HAP-1 (cell line): Measurements from ENCODE around the gene GAL3ST2.
"Not testable (repeated sequence)": the region's sequence is repeated elsewhere in the genome, so short reads cannot be mapped to it uniquely, and the experiment has no call there.

ENCODE experiments used
- DNase-seq, 2 experiments: peaks; one replicate each; pipeline ENCODE4 v3.0.0-alpha.2; 2016 to 2020; ENCODE audit warnings: low spot score in 2 of 2
- H3K27me3 ChIP-seq: fragments of 250-450 bp; sonication (Bioruptor Pico); 2 replicates; pipeline ENCODE4 v1.5.1; 2020; ENCODE audit warnings: low read depth, mild to moderate bottlenecking, moderate library complexity
- H3K36me3 ChIP-seq: fragments of 250-450 bp; sonication (Bioruptor Pico); replicated peaks from 2 replicates; pipeline ENCODE4 v1.5.1; 2020; ENCODE audit warnings: mild to moderate bottlenecking
- H3K4me1 ChIP-seq: fragments of 250-450 bp; sonication (Bioruptor Pico); 2 replicates; pipeline ENCODE4 v1.5.1; 2020; ENCODE audit warnings: mild to moderate bottlenecking
- H3K4me3 ChIP-seq: fragments of 250-450 bp; sonication (Bioruptor Pico); 2 replicates; pipeline ENCODE4 v1.5.1; 2020; ENCODE audit warnings: mild to moderate bottlenecking, moderate library complexity
- H3K9me3 ChIP-seq: fragments of 250-450 bp; sonication (Bioruptor Pico); 2 replicates; pipeline ENCODE4 v1.5.1; 2020; ENCODE audit warnings: mild to moderate bottlenecking, moderate library complexity
- in situ Hi-C: fragments of 300-500 bp; cut with MboI; formaldehyde crosslinking; loops from 3 replicates; pipeline ENCODE4 v1.14.3; 2020; ENCODE audit warnings: low sequenced_read_pairs, inconsistent platforms, mixed read lengths

GAL3ST2 gene

DNA sequence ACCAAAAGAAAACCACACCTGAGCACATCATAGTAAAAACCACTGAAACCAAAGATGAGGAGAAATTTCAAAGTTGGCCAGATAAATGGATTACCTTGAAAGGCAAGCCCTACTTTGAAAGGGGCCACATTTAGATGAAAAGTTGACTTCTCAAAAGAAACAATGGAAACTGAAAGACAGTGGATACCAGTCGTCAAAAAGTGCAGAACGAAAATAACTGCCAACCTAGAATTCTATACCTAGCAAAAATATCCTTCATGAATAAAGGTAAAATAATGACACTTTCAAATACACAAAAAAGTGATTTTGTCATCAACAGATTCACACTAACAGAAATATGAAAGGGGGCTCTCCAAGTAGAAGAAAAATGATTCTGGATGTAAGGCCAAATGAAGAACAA, 50.8 kb downstream of the GAL3ST2 start:
- Histone ChIP-seq H3K9me3 (peaks cover 8% of the 10 kb centered on the region), H3K4me1 (no peaks in the 10 kb centered on the region)
- in situ Hi-C loops, result no loop called here

DNA sequence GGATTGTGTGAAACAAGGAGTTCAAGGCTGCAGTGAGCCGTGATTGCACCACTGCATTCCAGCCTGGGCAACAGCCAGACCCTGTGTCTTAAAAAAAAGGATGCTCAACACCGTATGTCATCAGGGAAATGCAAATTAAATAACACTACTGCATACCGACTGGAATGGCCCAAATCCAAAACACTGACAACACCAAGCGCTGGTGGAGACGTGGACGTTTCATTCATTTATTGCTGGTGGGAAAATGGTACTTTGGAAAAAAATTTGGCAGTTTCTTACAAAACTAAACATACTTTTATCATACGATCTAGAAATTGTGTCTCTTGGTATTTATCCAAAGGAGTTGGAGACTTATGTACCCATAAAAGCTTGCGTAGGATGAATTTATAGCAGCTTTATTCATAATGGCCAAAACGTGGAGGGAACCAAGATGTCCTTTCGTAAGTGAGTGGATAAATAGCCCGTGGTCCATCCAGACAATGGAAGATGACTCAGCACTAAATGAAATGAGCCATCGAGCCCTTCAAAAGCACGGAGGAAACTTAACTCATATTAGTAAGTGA, 56.6 kb downstream of the GAL3ST2 start:
- no peaks in the 10 kb centered on the region for H3K36me3 ChIP-seq
- in situ Hi-C loops, result no loop called here

More for the DNA sequence above, 50.8 kb downstream of the GAL3ST2 start:
- H3K36me3 ChIP-seq, result no peaks in the 10 kb centered on the region
- no peak for DNase-seq
- no peaks in the 10 kb centered on the region for H3K27me3 ChIP-seq
- no peak overlapping the region for H3K4me3 ChIP-seq

DNA sequence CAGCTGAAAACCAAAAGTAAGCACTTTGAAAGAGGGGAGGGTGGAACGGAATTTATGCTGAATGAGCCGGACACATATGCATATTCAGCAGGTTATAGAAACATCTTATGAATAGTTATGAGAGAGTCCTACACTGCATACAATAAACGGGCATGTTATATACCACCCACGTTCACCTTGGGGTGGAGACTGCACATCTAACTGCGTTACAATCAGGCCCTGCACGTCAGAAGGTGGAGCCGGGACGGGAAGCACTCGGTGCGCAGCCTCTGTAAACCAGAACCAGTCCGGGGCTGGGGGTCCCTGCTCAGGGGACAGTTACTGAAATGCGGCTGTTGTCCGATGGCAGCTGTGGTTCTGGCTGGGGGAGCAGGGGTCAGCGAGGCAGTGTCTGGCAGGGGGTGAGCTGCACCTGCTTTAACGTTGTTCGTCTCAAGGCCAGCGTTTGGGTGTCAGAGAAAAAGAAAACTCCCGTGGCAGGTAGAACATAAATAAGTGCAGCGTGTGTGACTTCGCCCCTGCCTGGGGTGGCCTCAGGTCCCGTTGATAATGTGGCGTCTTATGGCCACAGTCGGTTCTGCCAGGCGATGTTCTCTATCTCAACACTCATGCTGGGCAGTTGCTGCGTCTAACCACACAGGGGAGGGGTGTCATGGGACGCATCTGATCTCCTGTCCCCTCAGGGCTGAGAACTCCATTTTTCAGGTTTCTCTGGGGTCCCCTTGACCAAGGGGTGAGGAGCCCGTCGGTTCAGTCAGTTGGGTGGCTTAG, 57.3 kb downstream of the GAL3ST2 start:
- H3K36me3 ChIP-seq, H3K4me1 ChIP-seq, H3K9me3 ChIP-seq, DNase-seq, in situ Hi-C loops, H3K27me3 ChIP-seq, H3K4me3 ChIP-seq: not testable (repeated sequence)

More for the DNA sequence above, 56.6 kb downstream of the GAL3ST2 start:
- Histone ChIP-seq H3K4me1 (peaks cover 6% of the 10 kb centered on the region), H3K27me3 (no peaks in the 10 kb centered on the region), H3K4me3 (no peak overlapping the region), H3K9me3 (no peaks in the 10 kb centered on the region)
- peak in 1 of 2 experiments; percentile 8 for DNase-seq

DNA sequence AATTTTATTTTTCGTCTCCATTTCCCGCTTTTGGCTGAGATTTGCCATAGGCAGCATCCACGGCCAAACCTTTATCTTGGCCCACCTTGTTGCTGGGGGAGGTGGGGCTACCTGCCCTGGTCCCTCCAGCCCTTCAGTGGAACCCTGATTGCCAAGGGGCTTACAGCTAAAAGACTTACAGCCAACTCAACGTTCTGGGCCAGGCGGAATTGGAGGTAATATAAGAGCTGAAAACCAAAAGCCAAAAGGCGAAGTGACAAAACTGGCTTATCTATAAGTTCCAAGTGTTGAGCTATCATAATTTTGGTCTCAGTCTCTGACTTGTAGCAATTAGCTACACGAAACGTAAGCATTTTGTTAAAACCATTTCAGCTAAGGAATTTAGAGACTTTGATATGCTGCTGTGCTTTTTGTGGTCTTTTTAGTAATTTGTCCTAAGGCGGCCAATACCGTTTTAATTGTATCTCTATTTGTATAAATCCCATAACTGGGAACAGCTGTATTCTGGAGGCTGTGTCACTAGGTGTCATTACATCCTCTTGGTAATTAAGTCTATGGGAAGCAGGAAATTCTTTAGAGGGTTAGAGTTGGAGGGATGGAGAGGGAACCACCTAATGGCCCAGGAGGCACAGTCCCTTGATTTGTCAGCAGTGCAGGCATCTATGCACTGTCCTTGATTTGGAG, 58.0 kb downstream of the GAL3ST2 start:
- in situ Hi-C loops, result no loop called here
- no peak overlapping the region for H3K4me3 ChIP-seq
- DNase-seq, result no peak
- peaks cover 6% of the 10 kb centered on the region for H3K4me1 ChIP-seq
- no peaks in the 10 kb centered on the region for H3K9me3 ChIP-seq
- H3K36me3 ChIP-seq, result no peaks in the 10 kb centered on the region
- H3K27me3 ChIP-seq, result no peaks in the 10 kb centered on the region

DNA sequence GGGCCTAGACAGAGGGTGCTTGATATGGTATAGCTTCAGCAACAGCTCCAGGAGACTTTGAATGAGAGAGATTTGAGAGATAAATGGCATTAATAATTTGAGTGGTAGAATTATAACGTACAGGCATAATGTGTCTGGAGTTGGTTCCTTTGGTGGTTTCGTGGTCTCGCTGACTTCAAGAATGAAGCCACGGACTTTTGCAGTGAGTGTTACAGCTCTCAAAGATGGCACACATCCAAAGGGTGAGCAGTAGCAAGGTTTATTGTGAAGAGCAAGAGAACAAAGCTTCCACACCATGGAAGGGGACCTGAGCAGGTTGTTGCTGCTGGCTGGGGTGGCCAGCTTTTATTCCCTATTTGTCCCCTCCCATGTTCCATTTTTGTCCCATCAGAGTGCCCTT, 59.0 kb downstream of the GAL3ST2 start:
- H3K27me3 ChIP-seq, result no peaks in the 10 kb centered on the region
- no peak for DNase-seq
- in situ Hi-C loops, result no loop called here

DNA sequence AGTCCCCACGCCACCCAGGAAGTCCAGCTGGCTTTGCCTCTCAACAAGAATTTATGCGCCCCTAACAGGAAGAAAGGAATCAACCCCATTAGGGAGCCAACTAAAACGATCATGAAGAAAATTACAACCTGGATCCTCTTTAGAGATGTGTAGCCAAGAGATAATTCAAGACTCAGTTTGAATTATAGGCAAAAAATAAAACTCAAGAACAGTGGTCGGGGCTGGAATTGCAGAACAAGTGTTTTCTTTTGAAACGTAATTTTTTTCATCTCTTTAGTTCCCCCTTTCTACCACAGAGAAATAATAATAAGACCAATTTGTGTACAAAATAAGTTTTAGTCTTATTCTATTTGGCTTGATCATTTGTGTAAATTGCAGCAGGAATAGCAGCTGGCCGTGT, 59.7 kb downstream of the GAL3ST2 start:
- H3K9me3 ChIP-seq, result no peaks in the 10 kb centered on the region
- peaks cover 6% of the 10 kb centered on the region for H3K4me1 ChIP-seq
- no peaks in the 10 kb centered on the region for H3K36me3 ChIP-seq
- DNase-seq, result no peak
- no peaks in the 10 kb centered on the region for H3K27me3 ChIP-seq
- in situ Hi-C loops, result no loop called here
- no peak overlapping the region for H3K4me3 ChIP-seq

More for the DNA sequence above, 59.0 kb downstream of the GAL3ST2 start:
- H3K4me3 ChIP-seq, result no peak overlapping the region
- peaks cover 6% of the 10 kb centered on the region for H3K4me1 ChIP-seq
- no peaks in the 10 kb centered on the region for H3K36me3 ChIP-seq
- H3K9me3 ChIP-seq, result no peaks in the 10 kb centered on the region

DNA sequence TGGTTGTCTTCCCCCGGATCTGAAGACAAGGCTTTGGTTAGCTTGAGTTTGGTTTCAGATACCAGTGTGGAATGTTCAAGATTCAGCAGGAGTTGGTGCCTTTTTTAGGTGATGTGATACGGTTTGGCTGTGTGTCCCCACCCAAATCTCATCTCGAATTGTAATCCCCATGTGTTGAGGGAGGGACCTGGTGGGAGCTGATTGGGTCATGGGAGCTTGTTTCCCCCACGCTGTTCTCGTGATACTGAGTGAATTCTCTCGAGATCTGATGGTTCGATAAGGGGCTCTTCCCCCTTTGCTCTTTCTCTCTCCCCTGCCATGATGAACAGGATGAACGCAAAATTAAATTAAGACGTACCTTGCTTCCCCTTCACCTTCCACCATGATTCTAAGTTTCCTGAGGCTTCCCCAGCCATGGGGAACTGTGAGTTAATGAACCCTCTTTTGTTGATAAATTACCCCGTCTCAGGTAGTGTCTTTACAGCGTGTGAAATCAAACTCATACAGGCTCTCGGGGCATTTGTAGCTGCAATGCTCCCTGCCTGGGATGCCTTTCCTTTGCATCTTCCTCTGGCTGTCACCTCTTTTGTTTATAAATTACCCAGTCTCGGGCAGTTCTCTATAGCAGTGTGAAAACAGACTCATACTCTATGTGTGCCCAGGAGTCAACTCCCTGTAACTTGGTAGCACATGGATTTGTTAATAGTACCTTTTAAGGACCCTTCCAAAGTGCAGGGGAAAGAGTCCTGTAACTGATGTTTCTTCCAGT, 60.8 kb downstream of the GAL3ST2 start:
- Histone ChIP-seq H3K27me3 (no peaks in the 10 kb centered on the region), H3K4me3 (no peak overlapping the region), H3K4me1 (peaks cover 6% of the 10 kb centered on the region), H3K36me3 (no peaks in the 10 kb centered on the region), H3K9me3 (no peaks in the 10 kb centered on the region)
- in situ Hi-C loops, result no loop called here
- no peak for DNase-seq

DNA sequence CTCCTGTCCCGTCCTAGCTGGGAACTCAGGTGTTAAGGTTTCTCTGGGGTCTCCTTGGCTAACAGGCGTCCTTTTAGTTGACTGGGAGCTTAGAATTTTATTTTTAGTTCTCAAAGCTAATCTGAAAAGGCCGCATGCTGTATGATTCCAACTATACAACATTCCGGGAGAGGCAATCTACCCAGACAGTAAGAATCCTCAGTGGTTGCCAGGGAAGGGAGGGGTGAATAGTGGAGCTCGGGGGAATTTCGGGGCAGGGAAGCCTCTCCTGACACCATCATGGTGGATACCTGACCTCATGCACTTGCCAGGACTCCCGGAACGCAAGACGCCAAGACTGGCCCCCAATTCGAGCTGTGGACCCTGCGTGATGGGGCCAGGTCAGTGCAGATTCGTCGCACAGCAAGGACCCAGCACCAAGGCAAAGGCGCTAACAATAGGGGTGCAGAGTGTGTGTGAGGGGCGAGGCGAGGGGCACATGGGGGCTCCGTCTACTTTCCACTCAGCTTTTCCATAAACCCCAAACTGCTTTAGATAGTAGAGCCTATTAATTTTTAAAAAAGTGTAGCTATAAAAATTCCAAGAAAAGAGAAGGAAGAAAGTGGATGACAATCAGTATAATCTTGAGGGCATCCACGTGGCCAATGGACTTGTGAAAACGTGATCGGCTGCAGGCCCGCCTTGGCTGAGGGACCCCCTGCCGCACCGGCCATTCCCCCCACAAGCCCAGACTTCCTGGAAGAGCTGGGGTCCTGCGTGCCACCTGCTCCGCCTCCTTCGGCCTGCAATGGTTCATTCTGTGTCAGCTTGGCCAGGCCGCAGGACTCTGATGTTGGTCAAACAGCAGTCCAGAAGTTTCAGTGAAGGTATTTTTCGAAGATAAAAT, 64.8 kb downstream of the GAL3ST2 start:
- Histone ChIP-seq H3K9me3 (no peaks in the 10 kb centered on the region), H3K36me3 (no peaks in the 10 kb centered on the region), H3K27me3 (no peaks in the 10 kb centered on the region), H3K4me3 (no peak overlapping the region), H3K4me1 (0 out of 2 replicates have a peak, but pooled peaks cover 2% of the 10 kb centered on the region)
- in situ Hi-C loops, result no loop called here
- DNase-seq, result no peak

DNA sequence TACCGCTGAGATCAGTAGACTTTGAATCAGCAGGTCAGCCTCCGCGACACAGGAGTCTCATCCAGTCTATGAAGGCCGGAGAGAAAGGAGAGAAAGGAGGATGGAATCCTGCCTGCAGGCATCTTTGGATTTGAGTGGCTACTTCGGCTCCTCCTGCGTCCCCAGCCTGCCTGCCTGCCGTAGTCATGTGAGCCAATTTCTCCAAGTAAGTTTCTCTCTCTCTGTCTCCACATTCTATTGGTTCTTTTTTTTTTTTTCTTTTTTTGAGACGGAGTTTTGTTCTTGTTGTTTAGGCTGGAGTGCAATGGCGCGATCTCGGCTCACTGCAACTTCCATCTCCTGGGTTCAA, 65.4 kb downstream of the GAL3ST2 start:
- Histone ChIP-seq H3K4me1 (0 out of 2 replicates have a peak, but pooled peaks cover 2% of the 10 kb centered on the region), H3K27me3 (no peaks in the 10 kb centered on the region), H3K9me3 (no peaks in the 10 kb centered on the region), H3K36me3 (no peaks in the 10 kb centered on the region), H3K4me3 (no peak overlapping the region)
- peak in 1 of 2 experiments; percentile 7 for DNase-seq
- in situ Hi-C loops, result no loop called here

DNA sequence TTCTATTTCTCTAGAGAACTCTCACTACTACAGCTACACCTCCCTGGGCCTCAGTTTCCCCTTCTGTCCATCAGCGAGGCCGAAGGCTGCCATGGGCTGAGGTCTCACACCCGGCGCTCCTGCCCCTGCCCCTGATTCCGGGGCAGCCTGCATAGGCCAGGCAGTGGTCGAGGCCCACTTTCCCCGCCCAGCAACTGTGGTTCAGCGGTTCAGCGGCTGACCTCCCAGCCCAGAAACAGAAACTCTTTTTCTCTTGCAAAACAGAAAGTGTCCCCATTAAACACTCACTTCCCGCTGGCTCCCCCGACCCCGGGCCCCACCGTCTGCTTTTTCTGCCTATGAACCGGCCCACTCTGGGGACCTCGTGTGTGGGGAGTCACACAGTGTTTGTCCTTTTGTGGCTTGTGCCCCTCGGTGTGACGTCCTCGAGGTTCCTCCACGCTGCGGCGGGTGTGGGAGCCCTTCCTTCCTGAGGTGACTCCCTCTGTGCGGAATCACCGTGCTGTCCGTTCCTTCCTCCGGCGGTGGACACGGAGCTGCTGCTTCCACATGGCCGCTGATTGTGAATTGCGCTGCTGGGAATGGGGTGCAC, 66.1 kb downstream of the GAL3ST2 start:
- DNase-seq, result peak in 1 of 2 experiments; percentile 8
- Histone ChIP-seq H3K9me3 (no peaks in the 10 kb centered on the region), H3K4me1 (0 out of 2 replicates have a peak, but pooled peaks cover 2% of the 10 kb centered on the region), H3K4me3 (no peak overlapping the region), H3K27me3 (no peaks in the 10 kb centered on the region), H3K36me3 (no peaks in the 10 kb centered on the region)
- in situ Hi-C loops, result no loop called here

DNA sequence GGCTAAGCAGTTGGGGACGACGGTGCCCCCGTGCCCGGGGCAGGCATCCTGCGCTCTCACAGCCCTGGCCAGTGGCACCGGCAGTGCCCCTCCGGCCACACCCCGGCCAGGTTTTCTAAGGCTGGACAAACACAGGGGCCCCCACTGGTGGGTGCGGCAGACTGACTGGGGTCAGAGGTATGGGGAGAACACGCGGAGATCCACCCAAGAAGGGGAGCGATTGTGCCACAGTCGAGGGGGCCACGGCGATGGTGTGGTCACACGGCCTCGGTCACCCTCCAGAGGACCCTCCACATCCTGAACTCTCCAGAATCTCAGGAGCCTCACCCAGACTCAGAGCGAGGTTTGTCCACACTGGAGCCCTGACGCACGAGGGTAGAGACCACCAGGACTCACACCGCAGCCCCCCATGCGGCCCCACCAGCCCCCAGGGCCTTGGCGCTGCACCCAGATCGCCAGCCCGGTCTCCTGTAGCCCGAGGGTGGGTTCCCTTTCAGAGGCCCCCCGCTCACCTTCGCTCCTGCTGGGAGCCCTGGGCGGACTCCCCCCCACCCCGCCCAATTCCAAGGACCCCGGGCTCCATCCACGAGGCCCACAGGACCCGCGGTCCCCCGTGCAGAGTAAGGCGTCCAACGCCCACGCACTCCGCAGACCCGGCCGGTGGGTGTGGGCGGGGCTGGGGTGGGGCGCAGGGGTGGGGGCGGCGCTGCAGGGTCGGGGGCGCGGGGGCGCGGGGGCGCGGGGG, 66.9 kb downstream of the GAL3ST2 start:
- Histone ChIP-seq H3K4me3 (no peak overlapping the region), H3K27me3 (no peaks in the 10 kb centered on the region), H3K4me1 (0 out of 2 replicates have a peak, but pooled peaks cover 2% of the 10 kb centered on the region), H3K36me3 (no peaks in the 10 kb centered on the region), H3K9me3 (no peaks in the 10 kb centered on the region)
- DNase-seq, result no peak
- in situ Hi-C loops, result no loop called here

DNA sequence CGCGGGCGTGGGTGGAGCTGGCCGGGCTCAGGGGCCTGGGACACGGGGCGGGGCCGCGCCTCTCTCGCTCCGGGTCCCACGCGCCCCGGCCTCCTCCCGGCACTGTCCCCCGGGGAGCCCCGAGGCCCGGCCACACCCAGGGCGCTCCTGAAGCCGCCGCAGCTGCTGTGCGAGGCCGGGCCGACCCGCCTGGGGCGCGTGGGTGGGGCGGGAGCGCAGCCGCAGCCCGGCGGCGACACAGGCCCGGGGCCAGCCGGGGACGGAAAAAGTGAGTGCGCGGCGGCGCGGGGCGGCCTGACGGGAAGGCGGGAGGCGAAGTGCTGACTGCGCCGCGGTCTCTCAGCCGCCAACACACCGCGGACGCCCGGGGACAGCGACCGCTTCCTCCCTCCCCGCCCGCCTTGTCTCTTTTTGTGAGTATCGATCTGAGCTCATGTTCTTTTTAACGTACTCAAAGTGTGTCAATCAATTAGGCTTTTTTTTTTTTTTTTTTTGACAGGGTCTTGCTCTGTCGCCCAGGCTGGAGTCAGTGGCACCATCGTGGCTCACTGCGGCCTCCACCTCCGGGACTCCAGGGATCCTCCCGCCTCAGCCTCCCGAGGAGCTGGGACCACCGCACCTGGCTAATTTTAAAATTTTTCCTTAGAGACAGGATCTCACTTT, 67.6 kb downstream of the GAL3ST2 start:
- Histone ChIP-seq H3K4me3 (peak overlapping the region; percentile 19), H3K9me3 (no peaks in the 10 kb centered on the region), H3K36me3 (no peaks in the 10 kb centered on the region), H3K27me3 (no peaks in the 10 kb centered on the region), H3K4me1 (0 out of 2 replicates have a peak, but pooled peaks cover 2% of the 10 kb centered on the region)
- DNase-seq, result peak; percentile 39 to 75
- in situ Hi-C loops, result no loop called here
